HL-60 (cell line): ENCODE data around the gene RPL3.

Source experiments
- CTCF ChIP-seq: IDR thresholded peaks from one replicate; pipeline ENCODE4 v1.5.1; 2011; ENCODE audit warnings: low read length, control low read depth, inconsistent platforms; ENCODE audit not compliant: insufficient read depth
- GABPA ChIP-seq: IDR thresholded peaks from 2 replicates; pipeline ENCODE4 v1.6.1; 2012; ENCODE audit warnings: low read depth
- REST ChIP-seq: IDR thresholded peaks from 2 replicates; pipeline ENCODE4 v1.6.1; 2012; ENCODE audit warnings: low read depth; ENCODE audit not compliant: insufficient replicate concordance

- TF ChIP-seq GABPA (no peak), REST (no peak), CTCF (no peak)
Observed at GRCh38 chr22:39280250-39280649, 39.2 kb downstream of the RPL3 start.
